ENCODE measurements around the gene KLHL1.

The KLHL1 gene

GRCh38 chr13:69690999-69691398, 417.3 kb downstream of the KLHL1 start:
- no peaks in the 10 kb centered on the region for H3K27me3 Mint-ChIP-seq
- peaks cover 5% of the 10 kb centered on the region for H3K9me3 Mint-ChIP-seq
- no peaks in the 10 kb centered on the region for H3K36me3 Mint-ChIP-seq
- no peak overlapping the region for H3K27ac Mint-ChIP-seq
- H3K4me1 Mint-ChIP-seq = no peaks in the 10 kb centered on the region
- H3K4me3 Mint-ChIP-seq = no peak overlapping the region

GRCh38 chr13:69683921-69684686, 424.1 kb downstream of the KLHL1 start:
- no peak overlapping the region for H3K4me3 Mint-ChIP-seq
- no peaks in the 10 kb centered on the region for H3K36me3 Mint-ChIP-seq
- H3K4me1 Mint-ChIP-seq = no peaks in the 10 kb centered on the region
- H3K9me3 Mint-ChIP-seq = no peaks in the 10 kb centered on the region
- H3K27me3 Mint-ChIP-seq = no peaks in the 10 kb centered on the region
- no peak overlapping the region for H3K27ac Mint-ChIP-seq

GRCh38 chr13:69681722-69682121, 426.5 kb downstream of the KLHL1 start:
- H3K9me3 Mint-ChIP-seq = no peaks in the 10 kb centered on the region
- H3K27me3 Mint-ChIP-seq = no peaks in the 10 kb centered on the region
- no peaks in the 10 kb centered on the region for H3K36me3 Mint-ChIP-seq
- no peak overlapping the region for H3K4me3 Mint-ChIP-seq
- no peak overlapping the region for H3K27ac Mint-ChIP-seq
- H3K4me1 Mint-ChIP-seq = no peaks in the 10 kb centered on the region

- H3K4me3 Mint-ChIP-seq = no peak overlapping the region
- H3K9me3 Mint-ChIP-seq = peaks cover 5% of the 10 kb centered on the region
- H3K27ac Mint-ChIP-seq = no peak overlapping the region
- H3K36me3 Mint-ChIP-seq = no peaks in the 10 kb centered on the region
- no peaks in the 10 kb centered on the region for H3K27me3 Mint-ChIP-seq
- no peaks in the 10 kb centered on the region for H3K4me1 Mint-ChIP-seq
These were observed 430.9 kb downstream of the KLHL1 start for GRCh38 chr13:69677343-69677742.

GRCh38 chr13:69676286-69676685, 432.0 kb downstream of the KLHL1 start:
- H3K4me3 Mint-ChIP-seq = no peak overlapping the region
- peaks cover 5% of the 10 kb centered on the region for H3K9me3 Mint-ChIP-seq
- no peak overlapping the region for H3K27ac Mint-ChIP-seq
- no peaks in the 10 kb centered on the region for H3K36me3 Mint-ChIP-seq
- no peaks in the 10 kb centered on the region for H3K4me1 Mint-ChIP-seq
- no peaks in the 10 kb centered on the region for H3K27me3 Mint-ChIP-seq

- H3K27me3 Mint-ChIP-seq = no peaks in the 10 kb centered on the region
- no peaks in the 10 kb centered on the region for H3K9me3 Mint-ChIP-seq
- no peaks in the 10 kb centered on the region for H3K4me1 Mint-ChIP-seq
- H3K4me3 Mint-ChIP-seq = no peak overlapping the region
- H3K36me3 Mint-ChIP-seq = no peaks in the 10 kb centered on the region
- no peak overlapping the region for H3K27ac Mint-ChIP-seq
These were observed 448.1 kb downstream of the KLHL1 start for GRCh38 chr13:69660155-69660554.

- Mint-ChIP-seq H3K4me1 (no peaks in the 10 kb centered on the region), H3K27me3 (no peaks in the 10 kb centered on the region), H3K36me3 (no peaks in the 10 kb centered on the region), H3K4me3 (no peak overlapping the region), H3K9me3 (no peaks in the 10 kb centered on the region), H3K27ac (no peak overlapping the region)
These were observed 450.6 kb downstream of the KLHL1 start for GRCh38 chr13:69657676-69658075.

GRCh38 chr13:69654392-69654791, 453.9 kb downstream of the KLHL1 start:
- H3K27me3 Mint-ChIP-seq = no peaks in the 10 kb centered on the region
- H3K4me3 Mint-ChIP-seq = no peak overlapping the region
- H3K27ac Mint-ChIP-seq = no peak overlapping the region
- no peaks in the 10 kb centered on the region for H3K36me3 Mint-ChIP-seq
- H3K9me3 Mint-ChIP-seq = peaks cover 5% of the 10 kb centered on the region
- H3K4me1 Mint-ChIP-seq = no peaks in the 10 kb centered on the region

All from activated naive CD4-positive, alpha-beta T cell treated with anti-CD3 and anti-CD28 coated beads, Interleukin-2, amount 50 U/mL, for 24 hours (primary cell).